Smooth muscle cell (in vitro differentiated cells): ENCODE data around the gene DKKL1. TPM values are rescaled to one million over a fixed set of nuclear protein-coding genes. Genes with fewer than 3 reads are reported as not detected.

Experiments used
- DNase-seq: peaks from one replicate; lab custom pipeline; 2025; ENCODE audit not compliant: unreplicated experiment; lab: John Stamatoyannopoulos, UW
- H2AFZ ChIP-seq: fragments of 200-600 bp; sonication (generic); 2 replicates; pipeline ENCODE4 v1.6.0; 2016; ENCODE audit warnings: antibody characterized with exemption, low read depth, mild to moderate bottlenecking
- H3F3A ChIP-seq: fragments of 200-600 bp; sonication (generic); 2 replicates; pipeline ENCODE4 v1.6.0; 2017; ENCODE audit warnings: antibody characterized with exemption, low read depth
- H3K27ac ChIP-seq: fragments of 200-600 bp; sonication (generic); 2 replicates; pipeline ENCODE4 v1.5.1; 2016; ENCODE audit warnings: low read depth, mild to moderate bottlenecking
- H3K27me3 ChIP-seq: fragments of 200-600 bp; sonication (generic); 2 replicates; pipeline ENCODE4 v1.6.1; 2016; ENCODE audit warnings: low read depth, mild to moderate bottlenecking
- H3K36me3 ChIP-seq: fragments of 200-600 bp; sonication (generic); 2 replicates; pipeline ENCODE4 v1.5.1; 2016; ENCODE audit warnings: low read depth
- H3K4me1 ChIP-seq: fragments of 200-600 bp; sonication (generic); 2 replicates; pipeline ENCODE4 v1.5.1; 2016; ENCODE audit warnings: low read depth
- H3K4me2 ChIP-seq: fragments of 200-600 bp; sonication (generic); 2 replicates; pipeline ENCODE4 v1.6.0; 2016; ENCODE audit warnings: mild to moderate bottlenecking
- H3K4me3 ChIP-seq: fragments of 200-600 bp; sonication (generic); 2 replicates; pipeline ENCODE4 v1.5.1; 2016; ENCODE audit warnings: mild to moderate bottlenecking
- H3K79me2 ChIP-seq: fragments of 200-600 bp; sonication (generic); 2 replicates; pipeline ENCODE4 v1.6.0; 2016; ENCODE audit warnings: low read depth, mild to moderate bottlenecking
- H3K9ac ChIP-seq: fragments of 200-600 bp; sonication (generic); 2 replicates; pipeline ENCODE4 v1.6.0; 2016; ENCODE audit warnings: low read depth
- H3K9me3 ChIP-seq: fragments of 200-600 bp; sonication (generic); replicated peaks from 2 replicates; pipeline ENCODE4 v1.5.1; 2016; ENCODE audit warnings: low read depth
- H4K20me1 ChIP-seq: fragments of 200-600 bp; sonication (generic); 2 replicates; pipeline ENCODE4 v1.6.0; 2016; ENCODE audit warnings: low read depth
- WGBS: methylation state at CpG from one replicate; pipeline ENCODE4 v1.1.7; 2016; ENCODE audit warnings: low lambda C conversion rate; 5-methylcytosine and 5-hydroxymethylcytosine counted together
- polyA plus RNA-seq: library from polyadenylated mRNA; unstranded; fragments of >200 nt; fragmentation: Nextera tagmentation; extraction: Ambion mirVana; gene quantifications from 2 replicates; pipeline ENCODE4 v1.2.1, GENCODE V29; 2016
- total RNA-seq: library from RNA; depleted of rRNA; stranded (reverse); fragments of >200 nt; gene quantifications from 2 replicates; pipeline ENCODE4 v1.2.3, GENCODE V29; 2014
- TF ChIP-seq, protein P1 (sequence below): fragments of 200-600 bp; sonication (generic); IDR thresholded peaks from 2 replicates; pipeline ENCODE4 v1.5.1; 2017; ENCODE audit warnings: borderline replicate concordance, mild to moderate bottlenecking, antibody characterized with exemption; ENCODE audit not compliant: insufficient read depth, poor library complexity, severe bottlenecking

Gene DKKL1
- total and polyA plus RNA-seq, 2 experiments from 2014 or later: 2.3 to 2.8 TPM

GRCh38 chr19:49340069-49340864 lies 23.4 kb upstream of the DKKL1 start:
- TF ChIP-seq, protein P1, sequence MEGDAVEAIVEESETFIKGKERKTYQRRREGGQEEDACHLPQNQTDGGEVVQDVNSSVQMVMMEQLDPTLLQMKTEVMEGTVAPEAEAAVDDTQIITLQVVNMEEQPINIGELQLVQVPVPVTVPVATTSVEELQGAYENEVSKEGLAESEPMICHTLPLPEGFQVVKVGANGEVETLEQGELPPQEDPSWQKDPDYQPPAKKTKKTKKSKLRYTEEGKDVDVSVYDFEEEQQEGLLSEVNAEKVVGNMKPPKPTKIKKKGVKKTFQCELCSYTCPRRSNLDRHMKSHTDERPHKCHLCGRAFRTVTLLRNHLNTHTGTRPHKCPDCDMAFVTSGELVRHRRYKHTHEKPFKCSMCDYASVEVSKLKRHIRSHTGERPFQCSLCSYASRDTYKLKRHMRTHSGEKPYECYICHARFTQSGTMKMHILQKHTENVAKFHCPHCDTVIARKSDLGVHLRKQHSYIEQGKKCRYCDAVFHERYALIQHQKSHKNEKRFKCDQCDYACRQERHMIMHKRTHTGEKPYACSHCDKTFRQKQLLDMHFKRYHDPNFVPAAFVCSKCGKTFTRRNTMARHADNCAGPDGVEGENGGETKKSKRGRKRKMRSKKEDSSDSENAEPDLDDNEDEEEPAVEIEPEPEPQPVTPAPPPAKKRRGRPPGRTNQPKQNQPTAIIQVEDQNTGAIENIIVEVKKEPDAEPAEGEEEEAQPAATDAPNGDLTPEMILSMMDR: no peak
- H3K4me1 ChIP-seq: peaks cover 4% of the 10 kb centered on the region
- H3K27me3 ChIP-seq: no peaks in the 10 kb centered on the region
- no peak overlapping the region for H3K9ac ChIP-seq
- no peak overlapping the region for H2AFZ ChIP-seq
- H4K20me1 ChIP-seq: peaks cover 73% of the 10 kb centered on the region
- H3K9me3 ChIP-seq: no peaks in the 10 kb centered on the region
- H3K27ac ChIP-seq: no peak overlapping the region
- peak; percentile 43 for DNase-seq
- no peaks in the 10 kb centered on the region for H3K79me2 ChIP-seq
- peaks cover 4% of the 10 kb centered on the region for H3F3A ChIP-seq
- WGBS: 23% methylated on average over 27 of the region's 36 CpGs
- peak overlapping the region; percentile 79 for H3K4me2 ChIP-seq
- peaks cover under 1% of the 10 kb centered on the region for H3K36me3 ChIP-seq
- H3K4me3 ChIP-seq: no peak overlapping the region

GRCh38 chr19:49340865-49341718 lies 22.6 kb upstream of the DKKL1 start:
- Histone ChIP-seq H3F3A (peaks cover 4% of the 10 kb centered on the region), H2AFZ (no peak overlapping the region), H3K79me2 (no peaks in the 10 kb centered on the region), H3K4me2 (peak overlapping the region; percentile 54), H3K9me3 (no peaks in the 10 kb centered on the region), H3K27ac (no peak overlapping the region), H3K27me3 (no peaks in the 10 kb centered on the region), H3K4me3 (no peak overlapping the region), H4K20me1 (peaks cover 81% of the 10 kb centered on the region), H3K9ac (no peak overlapping the region), H3K36me3 (peaks cover 4% of the 10 kb centered on the region), H3K4me1 (peaks cover 4% of the 10 kb centered on the region)
- 95% methylated on average over 11 of the region's 11 CpGs for WGBS
- DNase-seq: no peak
- TF ChIP-seq, protein P1: no peak

GRCh38 chr19:49342291-49342721 lies 21.4 kb upstream of the DKKL1 start:
- peaks cover 8% of the 10 kb centered on the region for H3K36me3 ChIP-seq

More at GRCh38 chr19:49342291-49342721, 21.4 kb upstream of the DKKL1 start:
- TF ChIP-seq, protein P1: no peak
- H3K9ac ChIP-seq: no peak overlapping the region
- DNase-seq: no peak
- no peak overlapping the region for H3K4me3 ChIP-seq
- WGBS: 94% methylated on average over 11 of the region's 11 CpGs
- H3K4me2 ChIP-seq: no peak overlapping the region
- H3F3A ChIP-seq: peaks cover 4% of the 10 kb centered on the region
- H3K27ac ChIP-seq: no peak overlapping the region
- H3K27me3 ChIP-seq: no peaks in the 10 kb centered on the region
- peaks cover 89% of the 10 kb centered on the region for H4K20me1 ChIP-seq
- no peaks in the 10 kb centered on the region for H3K9me3 ChIP-seq
- H2AFZ ChIP-seq: no peak overlapping the region
- no peaks in the 10 kb centered on the region for H3K79me2 ChIP-seq
- H3K4me1 ChIP-seq: peaks cover 4% of the 10 kb centered on the region
